Adrenal gland (tissue), 5 donors: ENCODE measurements around the gene NDUFAF2.

Experiments
- CTCF ChIP-seq, 6 experiments: fragments of 450-650 bp in 4 of 6; fragments of 200-600 bp in 2 of 6; sonication (generic) in 1 of 6; IDR thresholded peaks; 1 replicate in 5 of 6; 2 replicates in 1 of 6; pipeline versions ENCODE4 v1.5.1 to v1.8.0; 2016 to 2021; ENCODE audit warnings: antibody characterized with exemption in 6 of 6, mild to moderate bottlenecking in 2 of 6, moderate library complexity in 1 of 6
- POLR2A ChIP-seq, 2 donors: fragments of 450-650 bp; IDR thresholded peaks; one replicate each; pipeline ENCODE4 v1.6.1; 2017; ENCODE audit warnings: antibody characterized with exemption in 2 of 2, mild to moderate bottlenecking in 2 of 2, moderate library complexity in 1 of 2
- donor health status: DM: no; HTN: no; CAD: no.

- TF ChIP-seq POLR2A (IDR thresholded peaks at IDR 0.05) = no peak
- TF ChIP-seq CTCF (IDR thresholded peaks at IDR 0.05) = no peak
Observed at GRCh38 chr5:61030163-61030482, 85.1 kb downstream of the NDUFAF2 start.
